Hepatocyte (in vitro differentiated cells): Measurements from ENCODE around the gene BLTP1.

Experiments used
- EZH2 ChIP-seq: fragments of 200-600 bp; sonication (generic); IDR thresholded peaks from 2 replicates; pipeline ENCODE4 v1.6.1; 2016; ENCODE audit warnings: antibody characterized with exemption, mild to moderate bottlenecking, borderline replicate concordance
- TF ChIP-seq, protein P1 (sequence below): fragments of 200-600 bp; sonication (generic); IDR thresholded peaks from 2 replicates; pipeline ENCODE4 v1.5.1; 2016; ENCODE audit warnings: antibody characterized with exemption, mild to moderate bottlenecking; ENCODE audit not compliant: poor library complexity

DNA sequence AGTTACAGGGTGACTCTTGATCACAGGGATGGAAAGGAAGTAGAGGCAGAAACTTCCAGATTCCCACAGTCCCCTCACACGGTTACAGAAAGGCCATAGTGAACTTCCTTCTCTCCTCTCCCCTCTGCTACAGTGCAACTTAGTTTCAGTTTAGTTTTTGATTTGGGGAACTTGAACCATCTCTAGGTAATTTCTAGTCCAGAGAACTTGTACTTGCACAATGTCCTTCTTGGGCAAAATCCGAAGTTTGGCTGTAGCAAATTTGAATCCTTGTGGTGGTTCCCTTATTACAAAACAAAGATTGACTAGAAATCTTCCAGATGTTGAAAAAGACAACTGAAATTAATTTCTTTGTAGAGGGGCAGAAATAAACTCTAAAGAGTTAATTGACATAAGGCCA, 1.2 kb upstream of the BLTP1 start:
- TF ChIP-seq, protein P1, sequence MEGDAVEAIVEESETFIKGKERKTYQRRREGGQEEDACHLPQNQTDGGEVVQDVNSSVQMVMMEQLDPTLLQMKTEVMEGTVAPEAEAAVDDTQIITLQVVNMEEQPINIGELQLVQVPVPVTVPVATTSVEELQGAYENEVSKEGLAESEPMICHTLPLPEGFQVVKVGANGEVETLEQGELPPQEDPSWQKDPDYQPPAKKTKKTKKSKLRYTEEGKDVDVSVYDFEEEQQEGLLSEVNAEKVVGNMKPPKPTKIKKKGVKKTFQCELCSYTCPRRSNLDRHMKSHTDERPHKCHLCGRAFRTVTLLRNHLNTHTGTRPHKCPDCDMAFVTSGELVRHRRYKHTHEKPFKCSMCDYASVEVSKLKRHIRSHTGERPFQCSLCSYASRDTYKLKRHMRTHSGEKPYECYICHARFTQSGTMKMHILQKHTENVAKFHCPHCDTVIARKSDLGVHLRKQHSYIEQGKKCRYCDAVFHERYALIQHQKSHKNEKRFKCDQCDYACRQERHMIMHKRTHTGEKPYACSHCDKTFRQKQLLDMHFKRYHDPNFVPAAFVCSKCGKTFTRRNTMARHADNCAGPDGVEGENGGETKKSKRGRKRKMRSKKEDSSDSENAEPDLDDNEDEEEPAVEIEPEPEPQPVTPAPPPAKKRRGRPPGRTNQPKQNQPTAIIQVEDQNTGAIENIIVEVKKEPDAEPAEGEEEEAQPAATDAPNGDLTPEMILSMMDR, result no peak
- no peak for TF ChIP-seq EZH2
